WTC11 (cell line): ENCODE results near the gene CFH. TPM values are rescaled to one million over a fixed set of nuclear protein-coding genes. Genes with fewer than 3 reads are reported as not detected.

Experiments used
- ATAC-seq: fragments of 200-7000 bp; cut with Tn5 transposase; 2 replicates; pipeline ENCODE4 v1.10.0; 2021; ENCODE audit warnings: mild to moderate bottlenecking, moderate library complexity
- CTCF ChIA-PET: fragments of 300-600 bp; sonication (Branson Sonifier 250); formaldehyde crosslinking; loops from one replicate; lab custom pipeline; 2021; ENCODE audit warnings: antibody characterized with exemption; lab: Charles Lee
- POLR2A ChIA-PET: fragments of 350-600 bp; sonication (Branson Sonifier 250); formaldehyde crosslinking; loops from one replicate; lab custom pipeline; 2021; ENCODE audit warnings: antibody characterized with exemption; lab: Charles Lee
- DNase-seq: peaks from one replicate; pipeline ENCODE4 v3.0.0; 2021; ENCODE audit warnings: low spot score
- H3K27ac Mint-ChIP-seq: 2 replicates; pipeline ENCODE4 v1.8.0; 2021; ENCODE audit warnings: mixed read lengths
- H3K27me3 Mint-ChIP-seq: 2 replicates; pipeline ENCODE4 v1.8.0; 2021; ENCODE audit warnings: low read depth, mild to moderate bottlenecking, moderate library complexity, mixed read lengths
- H3K36me3 Mint-ChIP-seq: 2 replicates; pipeline ENCODE4 v1.8.0; 2021; ENCODE audit warnings: mixed read lengths
- H3K4me1 Mint-ChIP-seq: 2 replicates; pipeline ENCODE4 v1.8.0; 2022; ENCODE audit warnings: mixed read lengths
- H3K4me3 Mint-ChIP-seq: 2 replicates; pipeline ENCODE4 v1.8.0; 2021; ENCODE audit warnings: mild to moderate bottlenecking, moderate library complexity, mixed read lengths
- H3K9me3 Mint-ChIP-seq: 2 replicates; pipeline ENCODE4 v1.8.0; 2021; ENCODE audit warnings: mixed read lengths
- ATF1 ChIP-seq: sonication (generic); formaldehyde crosslinking; IDR thresholded peaks from 2 replicates; pipeline ENCODE4 v1.8.1; 2023; ENCODE audit warnings: mild to moderate bottlenecking, moderate library complexity, missing genetic modification reagents
- CREM ChIP-seq: sonication (generic); formaldehyde crosslinking; IDR thresholded peaks from 2 replicates; pipeline ENCODE4 v1.8.1; 2022; ENCODE audit warnings: mild to moderate bottlenecking, missing genetic modification reagents, moderate library complexity
- E2F1 ChIP-seq: sonication (generic); formaldehyde crosslinking; IDR thresholded peaks from 2 replicates; pipeline ENCODE4 v1.8.0; 2022; ENCODE audit warnings: mild to moderate bottlenecking, missing genetic modification reagents
- ERG ChIP-seq: fragments of 250-450 bp; sonication (Bioruptor Pico); IDR thresholded peaks from 2 replicates; pipeline ENCODE4 v1.8.0; 2021; ENCODE audit warnings: mild to moderate bottlenecking
- FOXP1 ChIP-seq: sonication (generic); formaldehyde crosslinking; IDR thresholded peaks from 2 replicates; pipeline ENCODE4 v1.8.0; 2022; ENCODE audit warnings: missing genetic modification reagents, mild to moderate bottlenecking, moderate library complexity, borderline replicate concordance
- GRHL2 ChIP-seq: fragments of 250-450 bp; sonication (Bioruptor Pico); IDR thresholded peaks from 2 replicates; pipeline ENCODE4 v1.8.0; 2022; ENCODE audit warnings: mild to moderate bottlenecking, moderate library complexity; ENCODE audit not compliant: insufficient replicate concordance, severe bottlenecking
- GTF2I ChIP-seq: fragments of 250-450 bp; sonication (Bioruptor Pico); conservative IDR thresholded peaks from 2 replicates; pipeline ENCODE4 v1.4.0; 2021; ENCODE audit warnings: mild to moderate bottlenecking
- IRF1 ChIP-seq: sonication (generic); formaldehyde crosslinking; IDR thresholded peaks from 2 replicates; pipeline ENCODE4 v1.8.0; 2023; ENCODE audit warnings: missing genetic modification reagents
- JUN ChIP-seq: sonication (generic); formaldehyde crosslinking; IDR thresholded peaks from 2 replicates; pipeline ENCODE4 v1.8.0; 2023; ENCODE audit warnings: mild to moderate bottlenecking, missing genetic modification reagents
- KAT7 ChIP-seq: sonication (generic); formaldehyde crosslinking; IDR thresholded peaks from 2 replicates; pipeline ENCODE4 v1.8.1; 2023; ENCODE audit warnings: missing genetic modification reagents, mild to moderate bottlenecking, borderline replicate concordance
- MXD4 ChIP-seq: fragments of 250-450 bp; sonication (Bioruptor Pico); IDR thresholded peaks from 2 replicates; pipeline ENCODE4 v1.8.0; 2021; ENCODE audit warnings: mild to moderate bottlenecking, moderate library complexity, borderline replicate concordance
- MYBL2 ChIP-seq: sonication (generic); formaldehyde crosslinking; IDR thresholded peaks from 2 replicates; pipeline ENCODE4 v1.8.1; 2023; ENCODE audit warnings: mild to moderate bottlenecking, moderate library complexity, missing genetic modification reagents
- NFATC4 ChIP-seq: fragments of 250-450 bp; sonication (Bioruptor Pico); IDR thresholded peaks from 2 replicates; pipeline ENCODE4 v1.9.0; 2021; ENCODE audit warnings: mild to moderate bottlenecking
- NFE2L1 ChIP-seq: sonication (generic); formaldehyde crosslinking; IDR thresholded peaks from 2 replicates; pipeline ENCODE4 v1.8.1; 2023; ENCODE audit warnings: missing genetic modification reagents
- PRDM15 ChIP-seq: sonication (generic); formaldehyde crosslinking; IDR thresholded peaks from 2 replicates; pipeline ENCODE4 v1.8.0; 2022; ENCODE audit warnings: missing genetic modification reagents
- RORB ChIP-seq: fragments of 250-450 bp; sonication (Bioruptor Pico); IDR thresholded peaks from 2 replicates; pipeline ENCODE4 v1.9.0; 2021; ENCODE audit warnings: mild to moderate bottlenecking
- SMAD4 ChIP-seq: sonication (generic); formaldehyde crosslinking; IDR thresholded peaks from 2 replicates; pipeline ENCODE4 v1.8.0; 2022; ENCODE audit warnings: mild to moderate bottlenecking, missing genetic modification reagents
- SOX15 ChIP-seq: fragments of 250-450 bp; sonication (Bioruptor Pico); IDR thresholded peaks from 2 replicates; pipeline ENCODE4 v1.9.0; 2021; ENCODE audit warnings: mild to moderate bottlenecking
- TEAD4 ChIP-seq: sonication (generic); formaldehyde crosslinking; IDR thresholded peaks from 2 replicates; pipeline ENCODE4 v1.8.0; 2022; ENCODE audit warnings: mild to moderate bottlenecking, missing genetic modification reagents
- TP53 ChIP-seq: sonication (generic); formaldehyde crosslinking; IDR thresholded peaks from 2 replicates; pipeline ENCODE4 v1.8.1; 2023; ENCODE audit warnings: mild to moderate bottlenecking, missing genetic modification reagents
- ZNF232 ChIP-seq: sonication (generic); formaldehyde crosslinking; IDR thresholded peaks from 2 replicates; pipeline ENCODE4 v1.8.0; 2022; ENCODE audit warnings: mild to moderate bottlenecking, missing genetic modification reagents
- ZNF263 ChIP-seq: sonication (generic); formaldehyde crosslinking; IDR thresholded peaks from 2 replicates; pipeline ENCODE4 v1.8.1; 2022; ENCODE audit warnings: low read depth, mild to moderate bottlenecking, moderate library complexity, missing genetic modification reagents
- ZNF317 ChIP-seq: sonication (generic); formaldehyde crosslinking; IDR thresholded peaks from 2 replicates; pipeline ENCODE4 v1.8.1; 2023; ENCODE audit warnings: low read depth, mild to moderate bottlenecking, moderate library complexity, missing genetic modification reagents, borderline replicate concordance
- ZNF416 ChIP-seq: fragments of 250-450 bp; sonication (Bioruptor Pico); IDR thresholded peaks from 2 replicates; pipeline ENCODE4 v1.9.0; 2021; ENCODE audit warnings: mild to moderate bottlenecking, inconsistent platforms
- ZNF671 ChIP-seq: fragments of 250-450 bp; sonication (Bioruptor Pico); IDR thresholded peaks from 2 replicates; pipeline ENCODE4 v1.8.0; 2021; ENCODE audit warnings: mild to moderate bottlenecking
- total RNA-seq: library from RNA; stranded (reverse); gene quantifications from 3 replicates; pipeline ENCODE4 v1.2.3, GENCODE V29; 2021

CFH gene
- total RNA-seq, 1 experiment from 2014 or later, result 0.17 TPM

GRCh38 chr1:196677781-196678509 is 26.1 kb downstream of the CFH start:
- ChIA-PET CTCF (no interaction called here), POLR2A (no interaction called here)
- H3K27ac Mint-ChIP-seq, result no peak overlapping the region
- ATAC-seq (no peak), DNase-seq (no peak)
- H3K27me3 Mint-ChIP-seq, result no peaks in the 10 kb centered on the region
- H3K4me3 Mint-ChIP-seq, result no peak overlapping the region
- H3K36me3 Mint-ChIP-seq, result no peaks in the 10 kb centered on the region
- no peaks in the 10 kb centered on the region for H3K4me1 Mint-ChIP-seq
- H3K9me3 Mint-ChIP-seq, result no peaks in the 10 kb centered on the region
- no peak for TF ChIP-seq IRF1 (CRISPR knock-in tag)
- no peak for TF ChIP-seq GRHL2 (CRISPR knock-in tag)
- TF ChIP-seq E2F1 (CRISPR knock-in tag), result no peak
- no peak for TF ChIP-seq ATF1 (CRISPR knock-in tag)
- no peak for TF ChIP-seq GTF2I
- TF ChIP-seq CREM, result no peak
- TF ChIP-seq MXD4 (CRISPR knock-in tag), result no peak
- no peak for TF ChIP-seq ZNF263
- TF ChIP-seq NFE2L1 (CRISPR knock-in tag), result no peak
- TF ChIP-seq ZNF416 (CRISPR knock-in tag), result no peak
- no peak for TF ChIP-seq SOX15 (CRISPR knock-in tag)
- no peak for TF ChIP-seq ERG (CRISPR knock-in tag)
- TF ChIP-seq ZNF317, result no peak

- H3K9me3 Mint-ChIP-seq, result no peaks in the 10 kb centered on the region
- H3K36me3 Mint-ChIP-seq, result no peaks in the 10 kb centered on the region
- H3K27me3 Mint-ChIP-seq, result no peaks in the 10 kb centered on the region
- ChIA-PET CTCF (no interaction called here), POLR2A (no interaction called here)
- no peak overlapping the region for H3K27ac Mint-ChIP-seq
- TF ChIP-seq RORB (CRISPR knock-in tag), result no peak
- TF ChIP-seq SMAD4 (CRISPR knock-in tag), result no peak
- no peak for TF ChIP-seq TEAD4 (CRISPR knock-in tag)
- H3K4me3 Mint-ChIP-seq, result no peak overlapping the region
- no peaks in the 10 kb centered on the region for H3K4me1 Mint-ChIP-seq
- ATAC-seq (no peak; the same call in 1 of the 2 replicates), DNase-seq (no peak)
These were observed 26.7 kb downstream of the CFH start for GRCh38 chr1:196678510-196678884.

- POLR2A ChIA-PET, result no interaction called here
- no peak for ATAC-seq
- no peak for TF ChIP-seq PRDM15 (CRISPR knock-in tag)
- TF ChIP-seq TP53 (CRISPR knock-in tag), result no peak
- no peak for TF ChIP-seq GTF2I
- TF ChIP-seq MYBL2 (CRISPR knock-in tag), result no peak
- TF ChIP-seq FOXP1, result no peak
- no peak for TF ChIP-seq KAT7 (CRISPR knock-in tag)
- TF ChIP-seq ZNF671 (CRISPR knock-in tag), result no peak
- TF ChIP-seq ZNF232 (CRISPR knock-in tag), result no peak
- TF ChIP-seq GRHL2 (CRISPR knock-in tag), result no peak
- no peak for TF ChIP-seq NFATC4 (CRISPR knock-in tag)
- TF ChIP-seq IRF1 (CRISPR knock-in tag), result no peak
- TF ChIP-seq JUN (CRISPR knock-in tag), result no peak
These were observed 28.3 kb downstream of the CFH start for GRCh38 chr1:196680107-196680506.

More at GRCh38 chr1:196680107-196680506, 28.3 kb downstream of the CFH start:
- CTCF ChIA-PET, result no interaction called here
- Mint-ChIP-seq H3K4me3 (no peak overlapping the region), H3K36me3 (no peaks in the 10 kb centered on the region), H3K27me3 (no peaks in the 10 kb centered on the region), H3K27ac (no peak overlapping the region), H3K9me3 (no peaks in the 10 kb centered on the region), H3K4me1 (no peaks in the 10 kb centered on the region)
- no peak for DNase-seq
